SK-N-MC (cell line): ENCODE data around the gene RPS5.
"Not testable (repeated sequence)": the region's sequence is repeated elsewhere in the genome, so short reads cannot be mapped to it uniquely, and the experiment has no call there.

ENCODE experiments used
- DNase-seq: peaks from one replicate; pipeline ENCODE4 v3.0.0-alpha.2; 2011; ENCODE audit warnings: low read depth, low spot score
- H3K27ac ChIP-seq: fragments of 200-600 bp; sonication (generic); 2 replicates; pipeline ENCODE4 v1.5.1; 2016; ENCODE audit warnings: mixed run types
- H3K36me3 ChIP-seq: fragments of 200-600 bp; sonication (generic); 2 replicates; pipeline ENCODE4 v1.6.1; 2017; ENCODE audit warnings: antibody characterized with exemption, low read length, mixed read lengths; ENCODE audit not compliant: insufficient read depth
- H3K4me3 ChIP-seq: fragments of 200-600 bp; sonication (generic); 2 replicates; pipeline ENCODE4 v1.5.1; 2016
- H3K9ac ChIP-seq: fragments of 200-600 bp; sonication (generic); 2 replicates; pipeline ENCODE4 v1.8.0; 2017; ENCODE audit warnings: mixed run types, mixed read lengths; ENCODE audit not compliant: insufficient read length
- H3K9me3 ChIP-seq: fragments of 200-600 bp; sonication (generic); 2 replicates; pipeline ENCODE4 v1.6.1; 2017; ENCODE audit warnings: low read depth, mild to moderate bottlenecking, antibody characterized with exemption, low read length, moderate library complexity, mixed read lengths
- EZH2 ChIP-seq: fragments of 200-600 bp; sonication (generic); IDR thresholded peaks from one replicate; pipeline ENCODE4 v1.6.1; 2017; ENCODE audit warnings: antibody characterized with exemption
- FOXP2 ChIP-seq: optimal IDR thresholded peaks from 2 replicates; pipeline ENCODE3; 2011; ENCODE audit warnings: mild to moderate bottlenecking, moderate library complexity; ENCODE audit not compliant: insufficient read depth; ENCODE audit errors: extremely low read length, control extremely low read depth
- POLR2AphosphoS5 ChIP-seq: IDR thresholded peaks from 2 replicates; pipeline ENCODE4 v1.6.1; 2012; ENCODE audit warnings: mild to moderate bottlenecking, low read depth, low read length, borderline replicate concordance

Gene RPS5

GRCh38 chr19:58367698-58368454, 19.2 kb upstream of the RPS5 start:
- Histone ChIP-seq H3K36me3 (no peaks in the 10 kb centered on the region), H3K9ac (no peak overlapping the region), H3K27ac (no peak overlapping the region), H3K4me3 (no peak overlapping the region), H3K9me3 (no peaks in the 10 kb centered on the region)
- no peak for DNase-seq
- TF ChIP-seq POLR2AphosphoS5 (no peak), EZH2 (no peak), FOXP2 (no peak)

- no peak overlapping the region for H3K27ac ChIP-seq
- no peaks in the 10 kb centered on the region for H3K36me3 ChIP-seq
- H3K9ac ChIP-seq: no peak overlapping the region
- no peak for DNase-seq
- TF ChIP-seq POLR2AphosphoS5 (no peak), FOXP2 (no peak), EZH2 (no peak)
- no peaks in the 10 kb centered on the region for H3K9me3 ChIP-seq
- no peak overlapping the region for H3K4me3 ChIP-seq
Observed at GRCh38 chr19:58368561-58369360, 18.3 kb upstream of the RPS5 start.

GRCh38 chr19:58372311-58373133, 14.5 kb upstream of the RPS5 start:
- Histone ChIP-seq H3K9ac (no peak overlapping the region), H3K36me3 (no peaks in the 10 kb centered on the region), H3K9me3 (no peaks in the 10 kb centered on the region), H3K27ac (no peak overlapping the region), H3K4me3 (no peak overlapping the region)
- no peak for DNase-seq
- TF ChIP-seq FOXP2 (no peak), POLR2AphosphoS5 (no peak), EZH2 (no peak)

- H3K9ac ChIP-seq: no peak overlapping the region
- H3K4me3 ChIP-seq: no peak overlapping the region
- TF ChIP-seq POLR2AphosphoS5 (no peak), FOXP2 (no peak), EZH2 (no peak)
- no peak for DNase-seq
- H3K27ac ChIP-seq: no peak overlapping the region
- H3K9me3 ChIP-seq: no peaks in the 10 kb centered on the region
- H3K36me3 ChIP-seq: no peaks in the 10 kb centered on the region
Observed at GRCh38 chr19:58374200-58374599, 12.9 kb upstream of the RPS5 start.

- H3K4me3 ChIP-seq, H3K36me3 ChIP-seq, H3K9ac ChIP-seq, H3K27ac ChIP-seq, H3K9me3 ChIP-seq, DNase-seq: not testable (repeated sequence)
Observed at GRCh38 chr19:58376724-58377123, 10.3 kb upstream of the RPS5 start.

GRCh38 chr19:58379246-58379645, 7.8 kb upstream of the RPS5 start:
- Histone ChIP-seq H3K4me3 (no peak overlapping the region), H3K9me3 (no peaks in the 10 kb centered on the region), H3K9ac (no peak overlapping the region), H3K27ac (no peak overlapping the region), H3K36me3 (no peaks in the 10 kb centered on the region)
- TF ChIP-seq POLR2AphosphoS5 (no peak), FOXP2 (no peak)
- no peak for DNase-seq

- Histone ChIP-seq H3K27ac (peak overlapping the region; percentile 70; the same call in 1 of the 2 replicates), H3K9ac (peak overlapping the region; percentile 83), H3K36me3 (no peaks in the 10 kb centered on the region), H3K9me3 (no peaks in the 10 kb centered on the region), H3K4me3 (peak overlapping the region; percentile 82)
- no peak for TF ChIP-seq FOXP2
- TF ChIP-seq EZH2: no peak
- TF ChIP-seq POLR2AphosphoS5: no peak
- DNase-seq: no peak
Observed at GRCh38 chr19:58380037-58380661, 6.9 kb upstream of the RPS5 start.
